ENCODE results near the gene ADCY3.

- TF ChIP-seq CTCF (conservative IDR thresholded peaks at IDR 0.05) = no peak
- TF ChIP-seq ZFX (IDR thresholded peaks at IDR 0.05) = no peak
Observed at GRCh38 chr2:24820175-24820513, 99.9 kb downstream of the ADCY3 start.

Data from C4-2B (cell line).